HEK293 (cell line): ENCODE data around the gene MAML3.

ENCODE experiments used
- CTCF ChIA-PET: fragments of 350-600 bp; formaldehyde crosslinking; extraction: SDS; loops from one replicate; lab custom pipeline; 2021; ENCODE audit warnings: antibody characterized with exemption; lab: Yijun Ruan, JAX
- POLR2A ChIA-PET: fragments of 300-600 bp; formaldehyde crosslinking; extraction: SDS; loops from one replicate; lab custom pipeline; 2020; ENCODE audit warnings: antibody characterized with exemption, inconsistent platforms; lab: Yijun Ruan, JAX
- H3K27ac ChIP-seq: fragments of 200-500 bp; sonication (Bioruptor generic); 2 replicates; pipeline ENCODE4 v1.5.1; 2014; ENCODE audit warnings: low read depth, low read length, control low read depth, inconsistent platforms; ENCODE audit errors: extremely low read depth
- H3K36me3 ChIP-seq, 2 experiments: fragments of 200-500 bp in 1 of 2; sonication (Bioruptor generic) in 1 of 2; 1 replicate in 1 of 2; 2 replicates in 1 of 2; pipeline ENCODE4 v1.5.1; 2014 to 2017; ENCODE audit warnings: inconsistent platforms in 2 of 2, low read length in 2 of 2; ENCODE audit not compliant: control insufficient read depth in 2 of 2, insufficient read depth in 1 of 2
- H3K4me1 ChIP-seq: fragments of 200-500 bp; sonication (Bioruptor generic); 2 replicates; pipeline ENCODE4 v1.5.1; 2014; ENCODE audit warnings: mild to moderate bottlenecking, low read length, inconsistent platforms; ENCODE audit not compliant: control insufficient read depth, insufficient read depth
- H3K4me3 ChIP-seq: 2 replicates; pipeline ENCODE4 v1.5.1; 2011; ENCODE audit warnings: low read depth, mild to moderate bottlenecking, control low read depth, low read length, moderate library complexity
- H3K9me3 ChIP-seq: fragments of 200-500 bp; sonication (Bioruptor generic); 2 replicates; pipeline ENCODE4 v1.5.1; 2014; ENCODE audit warnings: low read depth, low read length, inconsistent platforms; ENCODE audit not compliant: control insufficient read depth, insufficient read depth
- BCL11A ChIP-seq: fragments of 450-650 bp; formaldehyde crosslinking; IDR thresholded peaks from 2 replicates; pipeline ENCODE4 v1.5.1; 2016; ENCODE audit warnings: low read depth, missing biosample characterization, missing genetic modification characterization
- GLI2 ChIP-seq: fragments of 450-650 bp; formaldehyde crosslinking; IDR thresholded peaks from 2 replicates; pipeline ENCODE4; 2017; ENCODE audit warnings: missing biosample characterization, missing genetic modification characterization, low read depth, borderline replicate concordance
- HOXD13 ChIP-seq: sonication (generic); formaldehyde crosslinking; IDR thresholded peaks from 2 replicates; pipeline ENCODE4 v1.8.0; 2022; ENCODE audit warnings: missing genetic modification reagents, borderline replicate concordance
- KLF10 ChIP-seq: fragments of 450-650 bp; IDR thresholded peaks from 2 replicates; pipeline ENCODE4 v1.5.1; 2018; ENCODE audit warnings: missing biosample characterization, mild to moderate bottlenecking, missing genetic modification characterization
- RBAK ChIP-seq: fragments of 450-650 bp; formaldehyde crosslinking; IDR thresholded peaks from 2 replicates; pipeline ENCODE4 v1.5.1; 2016; ENCODE audit warnings: missing biosample characterization, missing genetic modification characterization
- REPIN1 ChIP-seq: fragments of 450-650 bp; formaldehyde crosslinking; IDR thresholded peaks from 2 replicates; pipeline ENCODE4 v1.5.1; 2017; ENCODE audit warnings: missing biosample characterization, missing genetic modification characterization, low read depth
- WT1 ChIP-seq: fragments of 450-650 bp; formaldehyde crosslinking; IDR thresholded peaks from 2 replicates; pipeline ENCODE4 v1.5.1; 2016; ENCODE audit warnings: missing biosample characterization, missing genetic modification characterization
- YY2 ChIP-seq: fragments of 450-650 bp; formaldehyde crosslinking; IDR thresholded peaks from 2 replicates; pipeline ENCODE4 v1.5.1; 2016; ENCODE audit warnings: missing biosample characterization, missing genetic modification characterization
- ZBTB21 ChIP-seq: fragments of 450-650 bp; formaldehyde crosslinking; IDR thresholded peaks from 2 replicates; pipeline ENCODE4 v1.5.1; 2017; ENCODE audit warnings: missing biosample characterization, missing genetic modification characterization
- ZNF138 ChIP-seq: fragments of 450-650 bp; formaldehyde crosslinking; IDR thresholded peaks from 2 replicates; pipeline ENCODE4 v1.5.1; 2016; ENCODE audit warnings: missing biosample characterization, missing genetic modification characterization, borderline replicate concordance
- ZNF202 ChIP-seq: fragments of 450-650 bp; formaldehyde crosslinking; IDR thresholded peaks from 2 replicates; pipeline ENCODE4 v1.5.1; 2016; ENCODE audit warnings: missing biosample characterization, missing genetic modification characterization, borderline replicate concordance
- ZNF214 ChIP-seq: fragments of 450-650 bp; formaldehyde crosslinking; IDR thresholded peaks from 2 replicates; pipeline ENCODE4 v1.5.1; 2017; ENCODE audit warnings: missing biosample characterization, mild to moderate bottlenecking, missing genetic modification characterization, borderline replicate concordance
- ZNF311 ChIP-seq: fragments of 450-650 bp; formaldehyde crosslinking; IDR thresholded peaks from 2 replicates; pipeline ENCODE4 v1.5.1; 2017; ENCODE audit warnings: missing biosample characterization, missing genetic modification characterization, borderline replicate concordance
- ZNF350 ChIP-seq: fragments of 450-650 bp; formaldehyde crosslinking; IDR thresholded peaks from 2 replicates; pipeline ENCODE4 v1.5.0; 2017; ENCODE audit warnings: missing biosample characterization, mild to moderate bottlenecking, missing genetic modification characterization
- ZNF529 ChIP-seq: fragments of 450-650 bp; formaldehyde crosslinking; IDR thresholded peaks from 2 replicates; pipeline ENCODE4 v1.5.1; 2017; ENCODE audit warnings: missing genetic modification characterization, missing biosample characterization; ENCODE audit not compliant: insufficient replicate concordance
- ZNF530 ChIP-seq: fragments of 450-650 bp; formaldehyde crosslinking; IDR thresholded peaks from 2 replicates; pipeline ENCODE4 v1.5.1; 2016; ENCODE audit warnings: low read depth, missing biosample characterization, missing genetic modification characterization
- ZNF544 ChIP-seq: fragments of 450-650 bp; formaldehyde crosslinking; IDR thresholded peaks from 2 replicates; pipeline ENCODE4 v1.5.0; 2017; ENCODE audit warnings: missing biosample characterization, missing genetic modification characterization
- ZNF623 ChIP-seq: fragments of 450-650 bp; formaldehyde crosslinking; IDR thresholded peaks from 2 replicates; pipeline ENCODE4 v1.5.1; 2016; ENCODE audit warnings: missing biosample characterization, missing genetic modification characterization
- ZNF624 ChIP-seq: fragments of 450-650 bp; formaldehyde crosslinking; IDR thresholded peaks from 2 replicates; pipeline ENCODE4 v1.5.1; 2017; ENCODE audit warnings: missing biosample characterization, missing genetic modification characterization
- ZNF626 ChIP-seq: fragments of 450-650 bp; sonication (Bioruptor Pico); formaldehyde crosslinking; IDR thresholded peaks from 2 replicates; pipeline ENCODE4 v1.5.1; 2018; ENCODE audit warnings: missing biosample characterization, missing genetic modification characterization, inconsistent platforms
- ZNF76 ChIP-seq: fragments of 450-650 bp; formaldehyde crosslinking; IDR thresholded peaks from 2 replicates; pipeline ENCODE4; 2016; ENCODE audit warnings: low read depth, missing biosample characterization, missing genetic modification characterization, borderline replicate concordance
- ZNF768 ChIP-seq: fragments of 450-650 bp; formaldehyde crosslinking; IDR thresholded peaks from 2 replicates; pipeline ENCODE4 v1.5.1; 2018; ENCODE audit warnings: missing biosample characterization, mild to moderate bottlenecking, missing genetic modification characterization
- TF ChIP-seq, protein P1 (sequence below): fragments of 450-650 bp; formaldehyde crosslinking; IDR thresholded peaks from 2 replicates; pipeline ENCODE4 v1.5.1; 2017; ENCODE audit warnings: missing biosample characterization, mild to moderate bottlenecking, missing genetic modification characterization, moderate library complexity
- TF ChIP-seq, protein P2 (sequence below): fragments of 450-650 bp; formaldehyde crosslinking; IDR thresholded peaks from 2 replicates; pipeline ENCODE4 v1.5.1; 2017; ENCODE audit warnings: missing biosample characterization, missing genetic modification characterization
- TF ChIP-seq, protein P3 (sequence below): fragments of 450-650 bp; formaldehyde crosslinking; IDR thresholded peaks from 2 replicates; pipeline ENCODE4 v1.5.1; 2016; ENCODE audit warnings: missing biosample characterization, missing genetic modification characterization

MAML3 gene

DNA sequence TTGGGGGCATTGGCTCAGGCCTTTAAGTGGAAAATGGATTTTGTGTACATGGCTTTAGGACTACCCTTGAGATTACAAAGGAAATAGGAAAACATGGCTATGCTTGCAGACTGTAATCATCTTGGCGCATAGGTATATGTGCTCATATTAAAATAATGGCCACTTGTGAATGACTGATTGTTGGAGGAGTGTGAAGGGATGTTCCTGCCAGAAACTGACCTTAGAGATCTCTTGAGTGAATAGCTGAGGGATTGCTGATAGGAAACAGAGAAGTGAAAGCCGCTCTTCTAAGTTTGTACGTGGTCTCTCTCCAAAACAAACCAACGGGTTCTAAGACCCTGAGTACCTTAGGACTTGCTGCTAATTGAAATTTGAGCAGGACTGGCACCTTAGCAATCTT is 302.3 kb downstream of the MAML3 start:
- CTCF ChIA-PET, result interaction anchor here (0.5 kb wide), 1 partner anchor 571 kb away, joined by 5 read pairs; no protein-coding TSS in a partner anchor
- no peak overlapping the region for H3K4me3 ChIP-seq
- no peaks in the 10 kb centered on the region for H3K9me3 ChIP-seq
- peaks cover 2% of the 10 kb centered on the region for H3K4me1 ChIP-seq
- no peak for TF ChIP-seq ZNF202 (tag by site-specific recombination)
- TF ChIP-seq ZNF76 (tag by site-specific recombination), result no peak
- no peak for TF ChIP-seq ZNF626 (tag by site-specific recombination)
- TF ChIP-seq, protein P1, sequence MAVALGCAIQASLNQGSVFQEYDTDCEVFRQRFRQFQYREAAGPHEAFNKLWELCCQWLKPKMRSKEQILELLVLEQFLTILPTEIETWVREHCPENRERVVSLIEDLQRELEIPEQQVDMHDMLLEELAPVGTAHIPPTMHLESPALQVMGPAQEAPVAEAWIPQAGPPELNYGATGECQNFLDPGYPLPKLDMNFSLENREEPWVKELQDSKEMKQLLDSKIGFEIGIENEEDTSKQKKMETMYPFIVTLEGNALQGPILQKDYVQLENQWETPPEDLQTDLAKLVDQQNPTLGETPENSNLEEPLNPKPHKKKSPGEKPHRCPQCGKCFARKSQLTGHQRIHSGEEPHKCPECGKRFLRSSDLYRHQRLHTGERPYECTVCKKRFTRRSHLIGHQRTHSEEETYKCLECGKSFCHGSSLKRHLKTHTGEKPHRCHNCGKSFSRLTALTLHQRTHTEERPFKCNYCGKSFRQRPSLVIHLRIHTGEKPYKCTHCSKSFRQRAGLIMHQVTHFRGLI (tag by site-specific recombination), result no peak
- TF ChIP-seq ZBTB21 (tag by site-specific recombination), result no peak
- TF ChIP-seq BCL11A (tag by site-specific recombination), result no peak
- no peak for TF ChIP-seq ZNF529
- TF ChIP-seq, all 188 proteins: peak for 0
- H3K27ac ChIP-seq, result no peak overlapping the region
- POLR2A ChIA-PET, result no interaction called here
- H3K36me3 ChIP-seq, result no peaks in the 10 kb centered on the region

DNA sequence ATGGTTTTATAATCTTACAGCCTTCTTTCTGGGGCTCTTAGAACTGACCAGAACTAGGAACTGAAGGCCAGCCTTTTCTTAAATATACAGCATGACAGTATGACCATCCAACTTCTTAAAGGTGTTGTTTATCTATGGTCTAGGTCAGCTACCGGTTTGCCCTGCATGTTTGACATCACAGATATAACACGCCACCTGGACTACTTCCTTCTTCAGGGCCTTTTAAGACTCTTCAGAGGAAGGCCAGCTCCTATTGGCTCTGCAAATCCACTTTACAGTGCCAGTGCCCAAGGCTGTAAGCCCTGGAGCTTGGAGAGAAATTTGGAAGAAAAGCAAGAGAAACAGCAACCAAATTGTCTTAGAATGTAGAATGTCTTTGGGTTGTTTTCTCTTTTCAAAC is 302.9 kb downstream of the MAML3 start:
- ChIA-PET CTCF (interaction anchor here (0.5 kb wide), 1 partner anchor 572 kb away, joined by 5 read pairs; no protein-coding TSS in a partner anchor), POLR2A (no interaction called here)
- no peak overlapping the region for H3K27ac ChIP-seq
- H3K9me3 ChIP-seq, result no peaks in the 10 kb centered on the region
- H3K4me1 ChIP-seq, result peaks cover 2% of the 10 kb centered on the region
- no peaks in the 10 kb centered on the region for H3K36me3 ChIP-seq
- TF ChIP-seq, protein P2, sequence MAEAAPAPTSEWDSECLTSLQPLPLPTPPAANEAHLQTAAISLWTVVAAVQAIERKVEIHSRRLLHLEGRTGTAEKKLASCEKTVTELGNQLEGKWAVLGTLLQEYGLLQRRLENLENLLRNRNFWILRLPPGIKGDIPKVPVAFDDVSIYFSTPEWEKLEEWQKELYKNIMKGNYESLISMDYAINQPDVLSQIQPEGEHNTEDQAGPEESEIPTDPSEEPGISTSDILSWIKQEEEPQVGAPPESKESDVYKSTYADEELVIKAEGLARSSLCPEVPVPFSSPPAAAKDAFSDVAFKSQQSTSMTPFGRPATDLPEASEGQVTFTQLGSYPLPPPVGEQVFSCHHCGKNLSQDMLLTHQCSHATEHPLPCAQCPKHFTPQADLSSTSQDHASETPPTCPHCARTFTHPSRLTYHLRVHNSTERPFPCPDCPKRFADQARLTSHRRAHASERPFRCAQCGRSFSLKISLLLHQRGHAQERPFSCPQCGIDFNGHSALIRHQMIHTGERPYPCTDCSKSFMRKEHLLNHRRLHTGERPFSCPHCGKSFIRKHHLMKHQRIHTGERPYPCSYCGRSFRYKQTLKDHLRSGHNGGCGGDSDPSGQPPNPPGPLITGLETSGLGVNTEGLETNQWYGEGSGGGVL (tag by site-specific recombination), result no peak
- no peak for TF ChIP-seq YY2 (tag by site-specific recombination)
- TF ChIP-seq ZNF544 (tag by site-specific recombination), result no peak
- no peak for TF ChIP-seq REPIN1 (tag by site-specific recombination)
- TF ChIP-seq ZNF623 (tag by site-specific recombination), result no peak
- TF ChIP-seq ZNF138 (tag by site-specific recombination), result no peak
- TF ChIP-seq ZNF529, result no peak
- no peak for TF ChIP-seq ZNF350
- TF ChIP-seq ZNF624 (tag by site-specific recombination), result no peak
- TF ChIP-seq KLF10 (tag by site-specific recombination), result no peak
- no peak for TF ChIP-seq RBAK
- no peak for TF ChIP-seq ZNF768 (tag by site-specific recombination)
- TF ChIP-seq ZNF311 (tag by site-specific recombination), result no peak
- no peak for TF ChIP-seq GLI2
- TF ChIP-seq ZNF530, result no peak
- TF ChIP-seq, protein P3, sequence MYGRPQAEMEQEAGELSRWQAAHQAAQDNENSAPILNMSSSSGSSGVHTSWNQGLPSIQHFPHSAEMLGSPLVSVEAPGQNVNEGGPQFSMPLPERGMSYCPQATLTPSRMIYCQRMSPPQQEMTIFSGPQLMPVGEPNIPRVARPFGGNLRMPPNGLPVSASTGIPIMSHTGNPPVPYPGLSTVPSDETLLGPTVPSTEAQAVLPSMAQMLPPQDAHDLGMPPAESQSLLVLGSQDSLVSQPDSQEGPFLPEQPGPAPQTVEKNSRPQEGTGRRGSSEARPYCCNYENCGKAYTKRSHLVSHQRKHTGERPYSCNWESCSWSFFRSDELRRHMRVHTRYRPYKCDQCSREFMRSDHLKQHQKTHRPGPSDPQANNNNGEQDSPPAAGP (tag by site-specific recombination), result no peak
- TF ChIP-seq WT1, result no peak
- no peak for TF ChIP-seq ZNF214 (tag by site-specific recombination)
- TF ChIP-seq HOXD13 (CRISPR knock-in tag), result no peak
- no peak for TF ChIP-seq BCL11A (tag by site-specific recombination)
- TF ChIP-seq, all 188 proteins: peak for 0
- no peak overlapping the region for H3K4me3 ChIP-seq
